SK-N-SH (cell line): Measurements from ENCODE around the gene LIME1. TPM values are rescaled to one million over a fixed set of nuclear protein-coding genes. Genes with fewer than 3 reads are reported as not detected.

Source experiments
- CTCF ChIA-PET: fragments of 300-600, 350-600 bp; formaldehyde crosslinking; extraction: SDS; loops from one replicate; lab custom pipeline; 2021; lab: Yijun Ruan, JAX
- POLR2A ChIA-PET: fragments of 350-600 bp; sonication (Branson Sonifier 250); formaldehyde crosslinking; extraction: SDS; loops from one replicate; lab custom pipeline; 2020; ENCODE audit warnings: antibody characterized with exemption, inconsistent platforms; lab: Yijun Ruan, JAX
- DNase-seq: peaks from one replicate; pipeline ENCODE4 v3.0.0; 2012
- H2AFZ ChIP-seq: fragments of 200-600 bp; sonication (generic); 2 replicates; pipeline ENCODE4 v1.8.1; 2016; ENCODE audit warnings: antibody characterized with exemption, mild to moderate bottlenecking, low read depth
- H3F3A ChIP-seq: fragments of 200-600 bp; sonication (generic); replicated peaks from 2 replicates; pipeline ENCODE3; 2016; ENCODE audit warnings: antibody characterized with exemption, mild to moderate bottlenecking; ENCODE audit not compliant: insufficient read depth
- H3K27ac ChIP-seq, 2 experiments: fragments of 200-500 bp in 1 of 2; fragments of 200-600 bp in 1 of 2; sonication (Bioruptor generic) in 1 of 2; sonication (generic), shearing (Covaris generic) in 1 of 2; 2 replicates each; pipeline versions ENCODE4 v1.5.1 to v1.6.1; 2014 to 2016; ENCODE audit warnings: low read depth in 2 of 2, inconsistent platforms in 1 of 2, low read length in 1 of 2, mild to moderate bottlenecking in 1 of 2, mixed read lengths in 1 of 2
- H3K27me3 ChIP-seq: fragments of 200-600 bp; sonication (generic), shearing (Covaris generic); 2 replicates; pipeline ENCODE4 v1.6.1; 2016; ENCODE audit warnings: mixed run types; ENCODE audit not compliant: insufficient read depth
- H3K36me3 ChIP-seq, 2 experiments: fragments of 200-500 bp in 1 of 2; fragments of 200-600 bp in 1 of 2; sonication (Bioruptor generic) in 1 of 2; sonication (generic) in 1 of 2; replicated peaks in 1 of 2; 2 replicates each; pipeline versions ENCODE3 to v1.5.1; 2014 to 2016; ENCODE audit warnings: low read length in 1 of 2, mild to moderate bottlenecking in 1 of 2; ENCODE audit not compliant: insufficient read depth in 2 of 2, control insufficient read depth in 1 of 2
- H3K4me1 ChIP-seq, 2 experiments: fragments of 200-500 bp in 1 of 2; fragments of 200-600 bp in 1 of 2; sonication (Bioruptor generic) in 1 of 2; sonication (generic), shearing (Covaris generic) in 1 of 2; 2 replicates each; pipeline versions ENCODE4 v1.5.1 to v1.6.1; 2014 to 2016; ENCODE audit warnings: low read depth in 1 of 2, low read length in 1 of 2, mixed run types in 1 of 2; ENCODE audit not compliant: insufficient read depth in 2 of 2, control insufficient read depth in 1 of 2
- H3K4me2 ChIP-seq: fragments of 200-600 bp; sonication (generic), shearing (Covaris generic); 2 replicates; pipeline ENCODE4 v1.6.1; 2017; ENCODE audit warnings: mixed run types
- H3K4me3 ChIP-seq, 2 experiments: fragments of 200-500 bp in 1 of 2; fragments of 200-600 bp in 1 of 2; sonication (Bioruptor generic) in 1 of 2; sonication (generic), shearing (Covaris generic) in 1 of 2; 2 replicates each; pipeline versions ENCODE4 v1.5.1 to v1.8.1; 2014 to 2016; ENCODE audit warnings: low read depth in 2 of 2, inconsistent platforms in 1 of 2, low read length in 1 of 2, mild to moderate bottlenecking in 1 of 2, mixed read lengths in 1 of 2, moderate library complexity in 1 of 2
- H3K79me2 ChIP-seq: fragments of 200-600 bp; sonication (generic); 2 replicates; pipeline ENCODE4 v1.8.1; 2017; ENCODE audit warnings: mild to moderate bottlenecking; ENCODE audit not compliant: insufficient read depth
- H3K9ac ChIP-seq: fragments of 200-600 bp; sonication (generic); 2 replicates; pipeline ENCODE4 v1.6.1; 2017; ENCODE audit warnings: mixed run types
- H3K9me2 ChIP-seq: fragments of 200-600 bp; sonication (generic); 2 replicates; pipeline ENCODE4 v1.6.1; 2017; ENCODE audit warnings: mixed run types
- H3K9me3 ChIP-seq: fragments of 200-600 bp; sonication (generic); 2 replicates; pipeline ENCODE4 v1.6.1; 2017; ENCODE audit warnings: mixed run types, mild to moderate bottlenecking, moderate library complexity
- H4K20me1 ChIP-seq: fragments of 200-600 bp; sonication (generic); 2 replicates; pipeline ENCODE4 v1.6.1; 2017; ENCODE audit warnings: mild to moderate bottlenecking, mixed run types; ENCODE audit not compliant: insufficient read depth
- EZH2phosphoT487 ChIP-seq: fragments of 200-600 bp; sonication (generic); IDR thresholded peaks from 2 replicates; pipeline ENCODE4 v1.6.1; 2017; ENCODE audit warnings: low read depth, mixed run types, mild to moderate bottlenecking, antibody characterized with exemption, moderate library complexity, borderline replicate concordance
- FOSL2 ChIP-seq: IDR thresholded peaks from 2 replicates; pipeline ENCODE4 v1.4.0; 2012; ENCODE audit warnings: low read depth, mild to moderate bottlenecking, moderate library complexity, borderline replicate concordance
- FOXM1 ChIP-seq: IDR thresholded peaks from 2 replicates; pipeline ENCODE4 v1.4.0; 2012; ENCODE audit warnings: low read depth, mild to moderate bottlenecking
- GATA2 ChIP-seq: sonication (generic); formaldehyde crosslinking; IDR thresholded peaks from 2 replicates; pipeline ENCODE4 v1.5.0; 2020; ENCODE audit warnings: mild to moderate bottlenecking, missing genetic modification reagents
- JUND ChIP-seq: IDR thresholded peaks from 2 replicates; pipeline ENCODE4 v1.4.0; 2012
- NFIC ChIP-seq: IDR thresholded peaks from 2 replicates; pipeline ENCODE4 v1.4.0; 2012; ENCODE audit warnings: borderline replicate concordance
- PBX3 ChIP-seq: IDR thresholded peaks from 2 replicates; pipeline ENCODE4; 2012
- RAD21 ChIP-seq: IDR thresholded peaks from 2 replicates; pipeline ENCODE4 v1.6.1; 2012; ENCODE audit warnings: mild to moderate bottlenecking, low read length
- RFX5 ChIP-seq: IDR thresholded peaks from 2 replicates; pipeline ENCODE4 v1.6.1; 2012; ENCODE audit warnings: mild to moderate bottlenecking, improper control_type of control experiment, low read length
- RXRA ChIP-seq: IDR thresholded peaks from 2 replicates; pipeline ENCODE4 v1.4.0; 2012; ENCODE audit warnings: low read depth, mild to moderate bottlenecking, borderline replicate concordance
- SMC3 ChIP-seq: IDR thresholded peaks from 2 replicates; pipeline ENCODE4 v1.6.1; 2012; ENCODE audit warnings: low read depth, low read length, improper control_type of control experiment
- TAF1 ChIP-seq: IDR thresholded peaks from 2 replicates; pipeline ENCODE4 v1.6.1; 2012; ENCODE audit warnings: low read depth, mild to moderate bottlenecking, low read length, moderate library complexity, borderline replicate concordance
- USF1 ChIP-seq: IDR thresholded peaks from 2 replicates; pipeline ENCODE4 v1.4.0; 2012; ENCODE audit warnings: low read depth, borderline replicate concordance
- USF2 ChIP-seq: fragments of 150-350 bp; IDR thresholded peaks from 2 replicates; pipeline ENCODE4 v1.6.1; 2017; ENCODE audit warnings: antibody characterized with exemption, low read length, low read depth, borderline replicate concordance
- WGBS: methylation state at CpG from one replicate; pipeline ENCODE4 v1.1.6; 2017; ENCODE audit warnings: low lambda C conversion rate; 5-methylcytosine and 5-hydroxymethylcytosine counted together
- polyA plus RNA-seq, 3 experiments: library from polyadenylated mRNA; depleted of rRNA; stranded (reverse); fragments of >200 nt; gene quantifications; 2 replicates each; pipeline ENCODE4 v1.2.3, GENCODE V29; 2012

The LIME1 gene
- polyA plus RNA-seq, 1 of the 3 experiments (the other 2 are of a cell fraction): 10.9 TPM

GRCh38 chr20:63688228-63689045 is 48.0 kb upstream of the LIME1 start (continued):
- TF ChIP-seq GATA2 (no peak), USF1 (no peak)

GRCh38 chr20:63689046-63690002 is 47.1 kb upstream of the LIME1 start:
- H3K36me3 ChIP-seq: peaks cover 0 to under 1% of the 10 kb centered on the region in 2 experiments
- H3K9me3 ChIP-seq: no peaks in the 10 kb centered on the region
- no peaks in the 10 kb centered on the region for H3K9me2 ChIP-seq
- no peaks in the 10 kb centered on the region for H3K27me3 ChIP-seq
- no peak overlapping the region for H3K27ac ChIP-seq
- no peak overlapping the region for H3K9ac ChIP-seq
- no peak overlapping the region for H2AFZ ChIP-seq
- H3K4me2 ChIP-seq: no peak overlapping the region
- ChIA-PET POLR2A (no interaction called here), CTCF (no interaction called here)
- WGBS: 84% methylated on average over 7 of the region's 44 CpGs
- no peaks in the 10 kb centered on the region for H3K79me2 ChIP-seq
- H4K20me1 ChIP-seq: no peaks in the 10 kb centered on the region
- no peak for DNase-seq
- H3F3A ChIP-seq: no peaks in the 10 kb centered on the region
- no peak overlapping the region for H3K4me3 ChIP-seq
- TF ChIP-seq JUND: no peak
- TF ChIP-seq FOXM1: no peak
- TF ChIP-seq RAD21: no peak
- no peak for TF ChIP-seq FOSL2
- no peak for TF ChIP-seq USF2
- TF ChIP-seq TAF1: no peak
- no peak for TF ChIP-seq PBX3
- TF ChIP-seq GATA2: no peak
- TF ChIP-seq USF1: no peak
- no peak for TF ChIP-seq NFIC
- no peak for TF ChIP-seq EZH2phosphoT487
- no peak for TF ChIP-seq RXRA
- no peak for TF ChIP-seq SMC3
- no peak for TF ChIP-seq RFX5
- H3K4me1 ChIP-seq: no peaks in the 10 kb centered on the region
